Measurements from ENCODE around the gene XPO4.

GRCh38 chr13:20833900-20834679, 68.5 kb downstream of the XPO4 start:
- TF ChIP-seq CTCF (IDR thresholded peaks at IDR 0.05; ENCODE audit: insufficient read depth, low read depth, low read length), result no peak
- TF ChIP-seq EZH2 (IDR thresholded peaks at IDR 0.05; ENCODE audit: insufficient read depth, low read length), result no peak
